H1 (cell line): ENCODE measurements around the gene CD28. TPM values are rescaled to one million over a fixed set of nuclear protein-coding genes. Genes with fewer than 3 reads are reported as not detected.

Experiments
- CTCF ChIA-PET: fragments of 300-600 bp; sonication (Branson Sonifier 250); formaldehyde crosslinking; loops from one replicate; lab custom pipeline; 2021; ENCODE audit not compliant: partially characterized antibody; lab: Charles Lee
- POLR2A ChIA-PET: fragments of 300-600 bp; sonication (Branson Sonifier 250); formaldehyde crosslinking; loops from one replicate; lab custom pipeline; 2021; ENCODE audit warnings: inconsistent platforms; ENCODE audit not compliant: partially characterized antibody; lab: Charles Lee
- DNase-seq, 2 experiments: peaks; one replicate each; pipeline versions ENCODE4 v3.0.0 to v3.0.0-alpha.2; 2010 to 2022; ENCODE audit warnings: low spot score in 2 of 2, low read depth in 1 of 2, mixed read lengths in 1 of 2
- FAIRE-seq: peaks from 2 replicates; lab custom pipeline; 2011; peaks lifted over from hg19 to GRCh38; lab: Jason Lieb, UNC
- H2AFZ ChIP-seq: 2 replicates; pipeline ENCODE4 v1.8.1; 2012; ENCODE audit warnings: low read length, inconsistent platforms
- H2AK5ac ChIP-seq: 2 replicates; pipeline ENCODE4 v1.6.1; 2013; ENCODE audit warnings: low read depth, low read length
- H2BK120ac ChIP-seq: replicated peaks from 2 replicates; pipeline ENCODE3; 2013; ENCODE audit warnings: low read depth, low read length, inconsistent platforms
- H2BK12ac ChIP-seq: 2 replicates; pipeline ENCODE4 v1.6.1; 2013; ENCODE audit warnings: low read depth, low read length
- H2BK15ac ChIP-seq: 2 replicates; pipeline ENCODE4 v1.6.1; 2013; ENCODE audit warnings: low read length
- H2BK20ac ChIP-seq: 2 replicates; pipeline ENCODE4 v1.6.1; 2013; ENCODE audit warnings: low read length
- H2BK5ac ChIP-seq: 2 replicates; pipeline ENCODE4 v1.6.1; 2013; ENCODE audit warnings: low read depth, low read length
- H3K14ac ChIP-seq: 2 replicates; pipeline ENCODE4 v1.6.1; 2013; ENCODE audit warnings: inconsistent platforms; ENCODE audit not compliant: insufficient read length
- H3K18ac ChIP-seq: 2 replicates; pipeline ENCODE4 v1.6.1; 2013; ENCODE audit warnings: low read length; ENCODE audit errors: extremely low read depth
- H3K23ac ChIP-seq: 2 replicates; pipeline ENCODE4 v1.6.1; 2013; ENCODE audit warnings: inconsistent platforms; ENCODE audit not compliant: insufficient read length
- H3K23me2 ChIP-seq: 2 replicates; pipeline ENCODE4 v1.6.1; 2013; ENCODE audit warnings: low read depth, low read length
- H3K27ac ChIP-seq: 2 replicates; pipeline ENCODE4 v1.6.1; 2011; ENCODE audit warnings: low read depth, low read length, inconsistent platforms
- H3K27me3 ChIP-seq, 4 experiments: replicated peaks in 1 of 4; 1 replicate in 1 of 4; 2 replicates in 3 of 4; pipeline versions ENCODE4 v1.6.1 to v1.8.1; 2011 to 2013; ENCODE audit warnings: low read length in 3 of 4, mild to moderate bottlenecking in 3 of 4, inconsistent platforms in 2 of 4, mixed read lengths in 2 of 4, moderate library complexity in 1 of 4; ENCODE audit not compliant: control insufficient read depth in 3 of 4, insufficient read depth in 3 of 4; ENCODE audit errors: extremely low read depth in 1 of 4
- H3K36me3 ChIP-seq, 4 experiments: 2 replicates each; pipeline versions ENCODE4 v1.6.1 to v1.8.1; 2011 to 2013; ENCODE audit warnings: mild to moderate bottlenecking in 4 of 4, low read length in 3 of 4, moderate library complexity in 2 of 4, control low read depth in 1 of 4, inconsistent platforms in 1 of 4; ENCODE audit not compliant: insufficient read depth in 4 of 4, control insufficient read depth in 2 of 4
- H3K4ac ChIP-seq: replicated peaks from 2 replicates; pipeline ENCODE3; 2013; ENCODE audit warnings: low read length, low read depth, mixed read lengths, inconsistent platforms; ENCODE audit not compliant: insufficient read length
- H3K4me1 ChIP-seq, 4 experiments: replicated peaks in 1 of 4; 1 replicate in 1 of 4; 2 replicates in 3 of 4; pipeline versions ENCODE4 v1.6.1 to v1.8.1; 2011 to 2013; ENCODE audit warnings: low read length in 3 of 4, inconsistent platforms in 2 of 4, mixed read lengths in 1 of 4; ENCODE audit not compliant: insufficient read depth in 4 of 4, control insufficient read depth in 3 of 4
- H3K4me2 ChIP-seq, 2 experiments: 2 replicates each; pipeline versions ENCODE4 v1.6.1 to v1.8.1; 2011 to 2013; ENCODE audit warnings: low read depth in 2 of 2, low read length in 2 of 2, control low read depth in 1 of 2, inconsistent platforms in 1 of 2, mild to moderate bottlenecking in 1 of 2; ENCODE audit not compliant: insufficient read depth in 1 of 2
- H3K4me3 ChIP-seq, 4 experiments: fragments of 200-600, 300-600 bp in 1 of 4; sonication (generic), shearing (Covaris generic), sonication (Bioruptor Twin) in 1 of 4; 2 replicates each; pipeline versions ENCODE4 v1.5.1 to v1.8.1; 2011 to 2016; ENCODE audit warnings: low read length in 4 of 4, low read depth in 3 of 4, control low read depth in 2 of 4, inconsistent platforms in 2 of 4, mild to moderate bottlenecking in 2 of 4, mixed read lengths in 1 of 4, moderate library complexity in 1 of 4; ENCODE audit not compliant: insufficient read depth in 2 of 4; ENCODE audit errors: extremely low read depth in 1 of 4
- H3K56ac ChIP-seq: replicated peaks from 2 replicates; pipeline ENCODE3; 2013; ENCODE audit warnings: low read depth, mild to moderate bottlenecking, mixed read lengths, low read length, inconsistent platforms; ENCODE audit not compliant: insufficient read length
- H3K79me1 ChIP-seq: 2 replicates; pipeline ENCODE4 v1.6.1; 2013; ENCODE audit warnings: low read depth, low read length, control low read depth
- H3K79me2 ChIP-seq, 2 experiments: 2 replicates each; pipeline versions ENCODE4 v1.6.1 to v1.8.1; 2012 to 2013; ENCODE audit warnings: low read length in 2 of 2, mild to moderate bottlenecking in 2 of 2, inconsistent platforms in 1 of 2; ENCODE audit not compliant: insufficient read depth in 2 of 2, control insufficient read depth in 1 of 2
- H3K9ac ChIP-seq, 4 experiments: replicated peaks in 1 of 4; 1 replicate in 1 of 4; 2 replicates in 3 of 4; pipeline versions ENCODE4 v1.6.1 to v1.8.1; 2011 to 2013; ENCODE audit warnings: low read depth in 3 of 4, low read length in 3 of 4, control low read depth in 2 of 4, mild to moderate bottlenecking in 2 of 4, moderate library complexity in 2 of 4, inconsistent platforms in 1 of 4; ENCODE audit errors: extremely low read depth in 1 of 4
- H3K9me3 ChIP-seq, 2 experiments: 2 replicates each; pipeline versions ENCODE4 v1.6.1 to v1.8.1; 2012 to 2013; ENCODE audit warnings: mild to moderate bottlenecking in 2 of 2, moderate library complexity in 2 of 2, control low read depth in 1 of 2, inconsistent platforms in 1 of 2, low read depth in 1 of 2, low read length in 1 of 2, mixed read lengths in 1 of 2; ENCODE audit not compliant: insufficient read depth in 2 of 2
- H4K20me1 ChIP-seq, 2 experiments: replicated peaks in 1 of 2; 2 replicates each; pipeline versions ENCODE3 to v1.8.1; 2011 to 2013; ENCODE audit warnings: inconsistent platforms in 2 of 2, low read length in 2 of 2, mild to moderate bottlenecking in 1 of 2; ENCODE audit not compliant: insufficient read depth in 2 of 2, control insufficient read depth in 1 of 2
- H4K5ac ChIP-seq: 2 replicates; pipeline ENCODE4 v1.6.1; 2013; ENCODE audit warnings: low read length, low read depth, mixed read lengths, inconsistent platforms; ENCODE audit not compliant: insufficient read length
- H4K8ac ChIP-seq: 2 replicates; pipeline ENCODE4 v1.8.0; 2013; ENCODE audit warnings: mild to moderate bottlenecking, moderate library complexity, low read length, inconsistent platforms; ENCODE audit not compliant: insufficient read depth; ENCODE audit errors: extremely low read depth
- H4K91ac ChIP-seq: replicated peaks from 2 replicates; pipeline ENCODE3; 2013; ENCODE audit warnings: low read length, mixed read lengths, inconsistent platforms; ENCODE audit not compliant: insufficient read length
- CBX8 ChIP-seq: fragments of 300-800, 300-1000 bp; sonication (generic); IDR thresholded peaks from 2 replicates; pipeline ENCODE4 v1.7.1; 2016; ENCODE audit warnings: low read depth, low read length, borderline replicate concordance
- CHD1 ChIP-seq: IDR thresholded peaks from 2 replicates; pipeline ENCODE4 v1.6.1; 2012; ENCODE audit warnings: low read depth, low read length, improper control_type of control experiment
- CREB1 ChIP-seq: IDR thresholded peaks from 2 replicates; pipeline ENCODE4 v1.6.1; 2012; ENCODE audit warnings: inconsistent platforms
- PHF8 ChIP-seq: fragments of 200-600 bp; sonication (generic); conservative IDR thresholded peaks from 2 replicates; pipeline ENCODE4 v1.7.1; 2012; ENCODE audit warnings: low read depth, mild to moderate bottlenecking, inconsistent platforms, low read length, moderate library complexity
- WGBS, 2 experiments: shearing (Covaris generic) in 1 of 2; methylation state at CpG; one replicate each; pipeline versions ENCODE4 v1.1.6 to v1.1.7; 2013 to 2015; ENCODE audit warnings: low lambda C conversion rate in 2 of 2, mixed read lengths in 2 of 2, inconsistent platforms in 1 of 2, low coverage in 1 of 2, missing lambda C conversion rate in 1 of 2; ENCODE audit not compliant: insufficient replicate concordance in 2 of 2, insufficient coverage in 1 of 2, insufficient read length in 1 of 2; ENCODE audit errors: extremely low coverage in 1 of 2, missing lambda C conversion rate in 1 of 2; 5-methylcytosine and 5-hydroxymethylcytosine counted together
- polyA plus RNA-seq, 7 experiments: library from polyadenylated mRNA; depleted of rRNA in 3 of 7; stranded (reverse) in 5 of 7; unstranded in 2 of 7; fragments of >200 nt in 5 of 7; fragments of 200-250 nt in 2 of 7; gene quantifications; 1 replicate in 5 of 7; 2 replicates in 1 of 7; 4 replicates in 1 of 7; pipeline versions ENCODE4 v1.2.1 to v1.2.3, GENCODE V29; 2011 to 2013; ENCODE audit warnings: missing spikeins in 2 of 7, mixed read lengths in 2 of 7
- total RNA-seq: library from RNA; stranded (reverse); fragmentation: NEBNext Ultra II Directional; extraction: Animal tissue kit (Norgen Biotek cat#: 25700); gene quantifications from 2 replicates; pipeline ENCODE4 v1.2.1, GENCODE V29; 2021

Gene CD28
- total and polyA plus RNA-seq, 2 of the 8 experiments (the other 6 are each of a cell fraction or from before 2014, with no cell fraction given) = not detected

- FAIRE-seq = no peak
- no peak overlapping the region for H3K4me3 ChIP-seq
- no peaks in the 10 kb centered on the region for H3K27me3 ChIP-seq
- H3K27ac ChIP-seq = no peak overlapping the region
- H3K23ac ChIP-seq = no peak overlapping the region
- H2BK20ac ChIP-seq = no peak overlapping the region
- H3K9me3 ChIP-seq = no peaks in the 10 kb centered on the region
- H4K91ac ChIP-seq = no peak overlapping the region
- H3K79me2 ChIP-seq = no peaks in the 10 kb centered on the region
- H2BK15ac ChIP-seq = no peak overlapping the region
- H3K4me2 ChIP-seq = no peak overlapping the region
- no peak overlapping the region for H2BK120ac ChIP-seq
- 90% methylated on average over 4 of the region's 4 CpGs; no CpG with 5 or more reads in 1 of the 2 experiments for WGBS, 2 experiments
- CTCF ChIA-PET = interaction anchor here (2.4 kb wide), 1 partner anchor 11 kb away, joined by 8 read pairs; no protein-coding TSS in a partner anchor
- H2AK5ac ChIP-seq = no peak overlapping the region
- no peaks in the 10 kb centered on the region for H4K20me1 ChIP-seq
- H3K9ac ChIP-seq = no peak overlapping the region
- TF ChIP-seq CREB1 (no peak), PHF8 (no peak), CBX8 (no peak), CHD1 (no peak)
- no peak overlapping the region for H2AFZ ChIP-seq
- H3K4ac ChIP-seq = no peak overlapping the region
- no peak overlapping the region for H3K56ac ChIP-seq
- no peak for DNase-seq
- no peaks in the 10 kb centered on the region for H3K4me1 ChIP-seq
- H3K14ac ChIP-seq = no peak overlapping the region
- no peak overlapping the region for H3K18ac ChIP-seq
- H3K79me1 ChIP-seq = no peaks in the 10 kb centered on the region
- no peaks in the 10 kb centered on the region for H3K36me3 ChIP-seq
- no peak overlapping the region for H2BK12ac ChIP-seq
- POLR2A ChIA-PET = no interaction called here
- H3K23me2 ChIP-seq = no peaks in the 10 kb centered on the region; the same call in 1 of the 2 replicates
- no peak overlapping the region for H4K8ac ChIP-seq
- H4K5ac ChIP-seq = no peak overlapping the region
- H2BK5ac ChIP-seq = no peak overlapping the region
Measured at GRCh38 chr2:203710226-203710625, 3.8 kb downstream of the CD28 start.
